Neural progenitor cell (in vitro differentiated cells): ENCODE measurements around the gene PGK1.
"Not testable (repeated sequence)": the region's sequence is repeated elsewhere in the genome, so short reads cannot be mapped to it uniquely, and the experiment has no call there.

ENCODE experiments used
- EZH2phosphoT487 ChIP-seq: fragments of 200-600 bp; sonication (generic); IDR thresholded peaks from 2 replicates; pipeline ENCODE4 v1.6.1; 2017; ENCODE audit warnings: antibody characterized with exemption
- TF ChIP-seq, protein P1 (sequence below): fragments of 200-600 bp; sonication (generic); IDR thresholded peaks from 2 replicates; pipeline ENCODE4 v1.5.1; 2017; ENCODE audit warnings: antibody characterized with exemption, mild to moderate bottlenecking

DNA sequence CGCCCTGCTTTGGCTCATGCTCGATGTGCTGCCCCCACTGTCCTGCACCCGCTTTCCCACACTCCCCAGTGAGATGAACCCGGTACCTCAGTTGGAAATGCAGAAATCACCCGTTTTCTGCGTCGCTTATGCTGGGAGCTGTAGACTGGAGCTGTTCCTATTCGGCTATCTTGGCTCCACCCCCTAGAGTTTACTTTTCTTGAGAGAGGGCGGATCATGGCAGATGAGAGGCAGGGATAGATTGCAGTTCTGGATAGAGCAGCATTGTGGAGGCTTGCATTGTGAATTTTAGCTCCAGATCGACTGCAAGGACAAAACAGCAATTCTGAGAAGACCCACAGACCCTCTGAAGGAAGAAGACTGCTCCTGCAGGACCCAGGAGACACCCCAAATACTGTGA lies 53.8 kb downstream of the PGK1 start:
- TF ChIP-seq EZH2phosphoT487: not testable (repeated sequence)
- TF ChIP-seq, protein P1, sequence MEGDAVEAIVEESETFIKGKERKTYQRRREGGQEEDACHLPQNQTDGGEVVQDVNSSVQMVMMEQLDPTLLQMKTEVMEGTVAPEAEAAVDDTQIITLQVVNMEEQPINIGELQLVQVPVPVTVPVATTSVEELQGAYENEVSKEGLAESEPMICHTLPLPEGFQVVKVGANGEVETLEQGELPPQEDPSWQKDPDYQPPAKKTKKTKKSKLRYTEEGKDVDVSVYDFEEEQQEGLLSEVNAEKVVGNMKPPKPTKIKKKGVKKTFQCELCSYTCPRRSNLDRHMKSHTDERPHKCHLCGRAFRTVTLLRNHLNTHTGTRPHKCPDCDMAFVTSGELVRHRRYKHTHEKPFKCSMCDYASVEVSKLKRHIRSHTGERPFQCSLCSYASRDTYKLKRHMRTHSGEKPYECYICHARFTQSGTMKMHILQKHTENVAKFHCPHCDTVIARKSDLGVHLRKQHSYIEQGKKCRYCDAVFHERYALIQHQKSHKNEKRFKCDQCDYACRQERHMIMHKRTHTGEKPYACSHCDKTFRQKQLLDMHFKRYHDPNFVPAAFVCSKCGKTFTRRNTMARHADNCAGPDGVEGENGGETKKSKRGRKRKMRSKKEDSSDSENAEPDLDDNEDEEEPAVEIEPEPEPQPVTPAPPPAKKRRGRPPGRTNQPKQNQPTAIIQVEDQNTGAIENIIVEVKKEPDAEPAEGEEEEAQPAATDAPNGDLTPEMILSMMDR: not testable (repeated sequence)
